ENCODE measurements around the gene CD48. TPM values are rescaled to one million over a fixed set of nuclear protein-coding genes. Genes with fewer than 3 reads are reported as not detected.
"Not testable (repeated sequence)": the region's sequence is repeated elsewhere in the genome, so short reads cannot be mapped to it uniquely, and the experiment has no call there.

Gene CD48
- total RNA-seq, 1 donor from 2014 or later = not detected

DNA sequence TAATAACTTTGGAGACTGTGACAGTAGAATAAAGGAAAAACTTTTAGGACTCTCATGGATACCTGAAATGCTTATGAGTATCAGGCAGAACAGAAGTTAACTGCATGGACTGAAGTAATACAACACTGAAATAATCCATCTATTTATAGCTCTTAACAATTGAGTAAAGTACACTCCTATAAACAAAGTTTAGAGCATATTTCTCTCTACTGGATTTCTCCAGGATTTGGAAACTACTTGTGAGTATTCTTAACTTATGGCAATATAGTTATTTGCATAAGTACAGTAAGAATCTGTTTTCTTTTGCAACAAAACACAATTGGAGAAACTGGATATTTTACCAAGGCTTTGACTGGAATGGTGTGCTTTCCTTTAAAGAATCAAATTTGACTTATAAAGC is 9.9 kb upstream of the CD48 start:
- Mint-ChIP-seq H3K4me1 (ENCODE audit: unreplicated experiment) (peaks cover 24% of the 10 kb centered on the region), H3K4me3 (ENCODE audit: unreplicated experiment) (no peak overlapping the region), H3K9me3 (ENCODE audit: unreplicated experiment) (no peaks in the 10 kb centered on the region), H3K27ac (ENCODE audit: unreplicated experiment) (no peak overlapping the region), H3K36me3 (ENCODE audit: low read depth, unreplicated experiment) (no peaks in the 10 kb centered on the region), H3K27me3 (ENCODE audit: unreplicated experiment) (peaks cover 3% of the 10 kb centered on the region)
- no peak for DNase-seq (ENCODE audit: low spot score)
- TF ChIP-seq, protein P1, sequence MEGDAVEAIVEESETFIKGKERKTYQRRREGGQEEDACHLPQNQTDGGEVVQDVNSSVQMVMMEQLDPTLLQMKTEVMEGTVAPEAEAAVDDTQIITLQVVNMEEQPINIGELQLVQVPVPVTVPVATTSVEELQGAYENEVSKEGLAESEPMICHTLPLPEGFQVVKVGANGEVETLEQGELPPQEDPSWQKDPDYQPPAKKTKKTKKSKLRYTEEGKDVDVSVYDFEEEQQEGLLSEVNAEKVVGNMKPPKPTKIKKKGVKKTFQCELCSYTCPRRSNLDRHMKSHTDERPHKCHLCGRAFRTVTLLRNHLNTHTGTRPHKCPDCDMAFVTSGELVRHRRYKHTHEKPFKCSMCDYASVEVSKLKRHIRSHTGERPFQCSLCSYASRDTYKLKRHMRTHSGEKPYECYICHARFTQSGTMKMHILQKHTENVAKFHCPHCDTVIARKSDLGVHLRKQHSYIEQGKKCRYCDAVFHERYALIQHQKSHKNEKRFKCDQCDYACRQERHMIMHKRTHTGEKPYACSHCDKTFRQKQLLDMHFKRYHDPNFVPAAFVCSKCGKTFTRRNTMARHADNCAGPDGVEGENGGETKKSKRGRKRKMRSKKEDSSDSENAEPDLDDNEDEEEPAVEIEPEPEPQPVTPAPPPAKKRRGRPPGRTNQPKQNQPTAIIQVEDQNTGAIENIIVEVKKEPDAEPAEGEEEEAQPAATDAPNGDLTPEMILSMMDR (IDR thresholded peaks at IDR 0.05; ENCODE audit: unreplicated experiment) = no peak

DNA sequence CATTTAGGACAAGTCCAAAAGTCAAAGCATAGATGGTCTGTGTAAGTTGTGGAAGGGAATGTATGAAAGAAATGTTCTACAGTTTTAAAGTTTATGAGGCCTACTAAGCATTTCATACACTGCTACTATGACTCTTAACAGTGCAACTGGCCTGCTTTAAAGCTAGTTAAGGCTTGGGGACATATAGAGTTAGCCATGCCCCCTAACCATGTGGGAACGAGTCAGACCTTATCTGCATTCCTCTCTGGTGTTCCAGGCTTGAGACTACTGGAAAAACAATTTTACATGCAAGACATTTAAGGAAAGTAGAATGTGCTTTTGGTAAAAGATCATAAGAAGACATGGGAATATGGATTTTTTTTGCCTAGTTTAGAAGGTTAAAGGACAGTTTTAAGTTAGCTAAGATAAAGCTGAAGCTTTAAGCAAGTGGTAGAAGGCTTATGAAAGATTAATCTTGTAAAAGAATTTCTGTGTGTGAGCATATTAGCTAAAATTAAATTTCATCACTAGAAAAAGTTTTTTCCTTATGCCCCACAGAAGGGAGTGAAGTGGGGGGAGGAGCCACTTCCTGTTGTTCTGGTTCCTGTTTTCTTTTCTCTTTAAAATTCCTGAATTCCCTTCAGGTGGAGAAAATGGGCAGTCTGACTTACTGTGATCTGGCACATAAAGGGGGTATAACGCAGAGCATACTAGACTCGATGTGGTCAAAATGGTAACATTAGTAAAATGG is 8.9 kb upstream of the CD48 start:
- no peaks in the 10 kb centered on the region for H3K36me3 Mint-ChIP-seq (ENCODE audit: low read depth, unreplicated experiment)
- no peak for DNase-seq (ENCODE audit: low spot score)
- peaks cover 24% of the 10 kb centered on the region for H3K4me1 Mint-ChIP-seq (ENCODE audit: unreplicated experiment)
- H3K4me3 Mint-ChIP-seq (ENCODE audit: unreplicated experiment) = no peak overlapping the region
- peak overlapping the region; percentile 84 for H3K27ac Mint-ChIP-seq (ENCODE audit: unreplicated experiment)
- TF ChIP-seq, protein P1 (IDR thresholded peaks at IDR 0.05; ENCODE audit: unreplicated experiment) = no peak
- H3K9me3 Mint-ChIP-seq (ENCODE audit: unreplicated experiment) = no peaks in the 10 kb centered on the region
- H3K27me3 Mint-ChIP-seq (ENCODE audit: unreplicated experiment) = peaks cover 5% of the 10 kb centered on the region

DNA sequence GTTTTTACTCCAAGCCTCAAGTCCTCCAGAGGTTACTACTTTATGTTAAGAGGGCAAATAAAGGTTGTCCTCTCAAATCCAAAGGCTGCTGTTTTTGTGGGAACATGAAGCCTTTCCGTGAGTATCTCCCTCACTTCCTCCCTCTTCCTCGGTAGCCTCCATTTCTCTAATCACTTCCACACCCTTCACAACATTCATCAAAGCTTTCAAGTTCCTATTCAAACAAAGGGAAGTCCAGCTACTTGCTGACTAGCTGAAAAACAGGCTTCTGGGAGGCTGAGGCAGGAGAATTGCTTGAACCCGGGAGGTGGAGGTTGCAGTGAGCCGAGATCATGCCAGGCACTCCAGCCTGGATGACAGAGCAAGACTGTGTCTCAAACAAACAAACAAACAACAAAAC is 6.6 kb upstream of the CD48 start:
- TF ChIP-seq, protein P1 (IDR thresholded peaks at IDR 0.05; ENCODE audit: unreplicated experiment) = no peak
- peaks cover 19% of the 10 kb centered on the region for H3K4me1 Mint-ChIP-seq (ENCODE audit: unreplicated experiment)
- no peak overlapping the region for H3K27ac Mint-ChIP-seq (ENCODE audit: unreplicated experiment)
- no peak for DNase-seq (ENCODE audit: low spot score)
- H3K4me3 Mint-ChIP-seq (ENCODE audit: unreplicated experiment) = no peak overlapping the region
- H3K36me3 Mint-ChIP-seq (ENCODE audit: low read depth, unreplicated experiment) = no peaks in the 10 kb centered on the region
- H3K9me3 Mint-ChIP-seq (ENCODE audit: unreplicated experiment) = no peaks in the 10 kb centered on the region
- H3K27me3 Mint-ChIP-seq (ENCODE audit: unreplicated experiment) = peaks cover 2% of the 10 kb centered on the region

DNA sequence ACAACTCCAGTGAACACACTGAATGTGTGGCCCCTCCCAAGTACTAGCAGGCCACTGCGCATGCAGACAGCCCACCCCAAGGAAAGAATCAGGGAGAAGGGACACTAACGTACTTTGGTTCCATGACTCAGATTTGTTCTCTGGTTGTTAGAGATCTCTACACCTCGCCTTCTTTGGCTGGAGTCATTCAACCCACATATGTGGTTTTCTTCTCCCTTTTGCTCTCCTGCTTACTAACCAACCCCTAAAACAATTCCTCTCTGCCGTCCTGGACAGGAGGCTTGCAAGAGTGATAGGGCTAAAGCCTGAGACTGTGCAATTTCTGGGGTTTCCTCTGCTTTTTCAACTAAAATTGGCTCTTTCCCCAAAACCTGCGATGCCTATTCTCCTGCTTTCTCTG is 5.7 kb upstream of the CD48 start:
- H3K9me3 Mint-ChIP-seq (ENCODE audit: unreplicated experiment) = no peaks in the 10 kb centered on the region
- peaks cover 16% of the 10 kb centered on the region for H3K4me1 Mint-ChIP-seq (ENCODE audit: unreplicated experiment)
- no peaks in the 10 kb centered on the region for H3K36me3 Mint-ChIP-seq (ENCODE audit: low read depth, unreplicated experiment)
- TF ChIP-seq, protein P1 (IDR thresholded peaks at IDR 0.05; ENCODE audit: unreplicated experiment) = no peak
- peaks cover 2% of the 10 kb centered on the region for H3K27me3 Mint-ChIP-seq (ENCODE audit: unreplicated experiment)
- H3K27ac Mint-ChIP-seq (ENCODE audit: unreplicated experiment) = no peak overlapping the region
- H3K4me3 Mint-ChIP-seq (ENCODE audit: unreplicated experiment) = no peak overlapping the region
- DNase-seq (ENCODE audit: low spot score) = no peak

DNA sequence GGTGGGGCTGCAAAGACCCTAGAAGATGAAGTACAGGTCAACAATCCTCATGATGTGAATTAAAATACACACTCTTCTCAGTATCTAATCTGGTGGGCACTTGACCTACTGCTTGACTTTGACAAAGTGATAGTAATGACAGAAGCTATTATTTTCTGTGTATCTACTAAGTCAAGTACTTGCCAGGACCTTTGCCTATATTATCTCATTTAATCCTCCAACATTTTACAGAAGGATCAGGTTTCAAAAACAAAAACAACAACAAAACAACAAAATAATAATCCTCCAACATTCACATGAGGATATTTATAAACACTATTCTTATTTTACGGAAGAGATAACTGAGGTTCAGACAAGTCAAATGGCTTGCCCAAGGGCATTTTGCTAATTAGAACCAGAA is 4.4 kb upstream of the CD48 start:
- no peaks in the 10 kb centered on the region for H3K9me3 Mint-ChIP-seq (ENCODE audit: unreplicated experiment)

DNA sequence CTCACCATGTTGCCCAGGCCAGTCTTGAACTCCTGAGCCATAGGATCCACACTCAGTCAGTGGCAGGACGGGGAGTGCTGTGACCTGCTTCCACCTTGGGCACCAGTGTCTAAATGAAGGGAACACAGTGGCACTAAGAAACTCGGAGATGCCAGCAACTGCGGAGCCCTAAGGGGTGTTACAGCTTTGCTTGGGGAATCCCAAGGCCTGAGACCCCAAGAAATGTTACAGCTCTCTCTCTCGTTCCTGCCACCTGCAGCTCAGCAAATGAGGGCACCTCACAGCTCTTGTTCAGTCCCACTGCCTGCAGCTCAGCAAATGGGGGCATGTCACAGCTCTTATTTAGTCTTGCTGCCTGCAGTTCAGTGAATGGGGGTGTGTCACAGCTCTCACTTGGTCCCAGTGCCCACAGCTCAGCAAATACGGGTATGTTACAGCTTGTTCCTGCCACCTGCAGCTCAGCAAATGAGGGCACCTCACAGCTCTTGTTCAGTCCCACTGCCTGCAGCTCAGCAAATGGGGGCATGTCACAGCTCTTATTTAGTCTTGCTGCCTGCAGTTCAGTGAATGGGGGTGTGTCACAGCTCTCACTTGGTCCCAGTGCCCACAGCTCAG is 2.5 kb upstream of the CD48 start:
- H3K27ac Mint-ChIP-seq (ENCODE audit: unreplicated experiment); DNase-seq (ENCODE audit: low spot score); H3K27me3 Mint-ChIP-seq (ENCODE audit: unreplicated experiment); H3K4me3 Mint-ChIP-seq (ENCODE audit: unreplicated experiment); H3K36me3 Mint-ChIP-seq (ENCODE audit: low read depth, unreplicated experiment); H3K9me3 Mint-ChIP-seq (ENCODE audit: unreplicated experiment); H3K4me1 Mint-ChIP-seq (ENCODE audit: unreplicated experiment): not testable (repeated sequence)

More for the DNA sequence above, 4.4 kb upstream of the CD48 start:
- TF ChIP-seq, protein P1 (IDR thresholded peaks at IDR 0.05; ENCODE audit: unreplicated experiment) = no peak
- no peak overlapping the region for H3K27ac Mint-ChIP-seq (ENCODE audit: unreplicated experiment)
- H3K27me3 Mint-ChIP-seq (ENCODE audit: unreplicated experiment) = peaks cover 2% of the 10 kb centered on the region
- H3K4me1 Mint-ChIP-seq (ENCODE audit: unreplicated experiment) = peaks cover 16% of the 10 kb centered on the region
- no peak for DNase-seq (ENCODE audit: low spot score)
- H3K36me3 Mint-ChIP-seq (ENCODE audit: low read depth, unreplicated experiment) = no peaks in the 10 kb centered on the region
- H3K4me3 Mint-ChIP-seq (ENCODE audit: unreplicated experiment) = no peak overlapping the region
